H1 (cell line): ENCODE results near the gene NOC2L.

Experiments used
- ASH2L ChIP-seq: fragments of 200-600, 300-600 bp; sonication (generic); IDR thresholded peaks from one replicate; pipeline ENCODE4 v1.7.1; 2017; ENCODE audit warnings: low read length
- CTCF ChIP-seq, 3 experiments: IDR thresholded peaks; 1 replicate in 2 of 3; 2 replicates in 1 of 3; pipeline versions ENCODE4 v1.5.1 to v1.6.1; 2011; ENCODE audit warnings: low read length in 3 of 3, mild to moderate bottlenecking in 3 of 3, inconsistent platforms in 2 of 3, low read depth in 1 of 3, moderate library complexity in 1 of 3; ENCODE audit not compliant: insufficient read depth in 1 of 3; ENCODE audit errors: control extremely low read depth in 1 of 3
- E2F6 ChIP-seq: IDR thresholded peaks from 2 replicates; pipeline ENCODE4 v1.6.1; 2012; ENCODE audit warnings: inconsistent platforms
- FOSL1 ChIP-seq: IDR thresholded peaks from 2 replicates; pipeline ENCODE4 v1.6.1; 2011; ENCODE audit warnings: mild to moderate bottlenecking, low read depth, low read length, moderate library complexity; ENCODE audit not compliant: insufficient read depth
- POLR2A ChIP-seq, 2 experiments: IDR thresholded peaks; 1 replicate in 1 of 2; 2 replicates in 1 of 2; pipeline ENCODE4 v1.6.1; 2011; ENCODE audit warnings: low read depth in 2 of 2, low read length in 2 of 2, mild to moderate bottlenecking in 2 of 2; ENCODE audit errors: control extremely low read depth in 1 of 2
- POLR2AphosphoS5 ChIP-seq: IDR thresholded peaks from 2 replicates; pipeline ENCODE4 v1.6.1; 2011; ENCODE audit warnings: low read depth, low read length

- TF ChIP-seq ASH2L (no peak), CTCF (IDR thresholded peaks at IDR 0.05; ENCODE audit: control extremely low read depth in 1 of 3, insufficient read depth in 1 of 3, low read depth in 1 of 3, low read length in 3 of 3) (no peak), POLR2A (IDR thresholded peaks at IDR 0.05; ENCODE audit: control extremely low read depth in 1 of 2, low read depth in 2 of 2, low read length in 2 of 2) (no peak), POLR2AphosphoS5 (no peak), E2F6 (no peak), FOSL1 (no peak)
Measured at GRCh38 chr1:903305-903704, 55.8 kb downstream of the NOC2L start.
